ENCODE measurements around the gene TAMALIN. TPM values are rescaled to one million over a fixed set of nuclear protein-coding genes. Genes with fewer than 3 reads are reported as not detected.

TAMALIN gene
- total and polyA plus RNA-seq, 9 donors = 17.0 to 25.1 (median 19.0) TPM

GRCh38 chr12:52043386-52044212 is 36.9 kb downstream of the TAMALIN start:
- Histone ChIP-seq H3K4me1 (ENCODE audit: control insufficient read depth, insufficient read depth, low read length) (peaks cover 54% of the 10 kb centered on the region), H3K27ac (ENCODE audit: low read length) (peak overlapping the region; percentile 93), H3K27me3 (ENCODE audit: control insufficient read depth, insufficient read depth, low read length) (peaks cover 2% of the 10 kb centered on the region), H3K36me3 (ENCODE audit: control insufficient read depth, insufficient read depth, low read length) (no peaks in the 10 kb centered on the region), H3K4me3 (ENCODE audit: low read length) (peak overlapping the region; percentile 15), H3K9me3 (replicated peaks; ENCODE audit: control insufficient read depth, low read depth, low read length) (no peaks in the 10 kb centered on the region)
- 65% methylated on average over 11 of the region's 21 CpGs for WGBS (ENCODE audit: insufficient coverage)
- DNase-seq = peak; percentile 76

GRCh38 chr12:52044292-52044983 is 37.7 kb downstream of the TAMALIN start:
- no peaks in the 10 kb centered on the region for H3K9me3 ChIP-seq (replicated peaks; ENCODE audit: control insufficient read depth, low read depth, low read length)
- peaks cover under 1% of the 10 kb centered on the region for H3K27me3 ChIP-seq (ENCODE audit: control insufficient read depth, insufficient read depth, low read length)
- H3K4me3 ChIP-seq (ENCODE audit: low read length) = peak overlapping the region; percentile 15
- DNase-seq = peak; percentile 93
- H3K36me3 ChIP-seq (ENCODE audit: control insufficient read depth, insufficient read depth, low read length) = no peaks in the 10 kb centered on the region
- peak overlapping the region; percentile 93 for H3K27ac ChIP-seq (ENCODE audit: low read length)
- H3K4me1 ChIP-seq (ENCODE audit: control insufficient read depth, insufficient read depth, low read length) = peaks cover 50% of the 10 kb centered on the region
- 47% methylated on average over 14 of the region's 18 CpGs for WGBS (ENCODE audit: insufficient coverage)

- H3K27ac ChIP-seq (ENCODE audit: low read length) = peak overlapping the region; percentile 93
- H3K4me3 ChIP-seq (ENCODE audit: low read length) = no peak overlapping the region
- no peaks in the 10 kb centered on the region for H3K36me3 ChIP-seq (ENCODE audit: control insufficient read depth, insufficient read depth, low read length)
- peak; percentile 54 for DNase-seq
- no peaks in the 10 kb centered on the region for H3K9me3 ChIP-seq (replicated peaks; ENCODE audit: control insufficient read depth, low read depth, low read length)
- WGBS (ENCODE audit: insufficient coverage) = 44% methylated on average over 1 of the region's 4 CpGs
- H3K27me3 ChIP-seq (ENCODE audit: control insufficient read depth, insufficient read depth, low read length) = peaks cover 11% of the 10 kb centered on the region
- peaks cover 59% of the 10 kb centered on the region for H3K4me1 ChIP-seq (ENCODE audit: control insufficient read depth, insufficient read depth, low read length)
These were observed 39.1 kb downstream of the TAMALIN start for GRCh38 chr12:52045794-52046199.

GRCh38 chr12:52046859-52047258 is 40.1 kb downstream of the TAMALIN start:
- DNase-seq = no peak
- Histone ChIP-seq H3K36me3 (ENCODE audit: control insufficient read depth, insufficient read depth, low read length) (no peaks in the 10 kb centered on the region), H3K27ac (ENCODE audit: low read length) (no peak overlapping the region), H3K9me3 (replicated peaks; ENCODE audit: control insufficient read depth, low read depth, low read length) (no peaks in the 10 kb centered on the region), H3K4me1 (ENCODE audit: control insufficient read depth, insufficient read depth, low read length) (peaks cover 62% of the 10 kb centered on the region), H3K27me3 (ENCODE audit: control insufficient read depth, insufficient read depth, low read length) (peaks cover 11% of the 10 kb centered on the region), H3K4me3 (ENCODE audit: low read length) (no peak overlapping the region)
- 92% methylated on average over 2 of the region's 7 CpGs for whole genome bisulfite sequencing (ENCODE audit: insufficient coverage)

GRCh38 chr12:52049286-52049685 is 42.5 kb downstream of the TAMALIN start:
- Histone ChIP-seq H3K27me3 (ENCODE audit: control insufficient read depth, insufficient read depth, low read length) (peaks cover 11% of the 10 kb centered on the region), H3K36me3 (ENCODE audit: control insufficient read depth, insufficient read depth, low read length) (peaks cover 1% of the 10 kb centered on the region), H3K4me3 (ENCODE audit: low read length) (no peak overlapping the region), H3K9me3 (replicated peaks; ENCODE audit: control insufficient read depth, low read depth, low read length) (no peaks in the 10 kb centered on the region), H3K27ac (ENCODE audit: low read length) (no peak overlapping the region), H3K4me1 (ENCODE audit: control insufficient read depth, insufficient read depth, low read length) (peaks cover 48% of the 10 kb centered on the region)
- 82% methylated on average over 4 of the region's 4 CpGs for WGBS (ENCODE audit: insufficient coverage)
- no peak for DNase-seq

GRCh38 chr12:52049688-52050087 is 42.9 kb downstream of the TAMALIN start:
- Histone ChIP-seq H3K27me3 (ENCODE audit: control insufficient read depth, insufficient read depth, low read length) (peaks cover 11% of the 10 kb centered on the region), H3K36me3 (ENCODE audit: control insufficient read depth, insufficient read depth, low read length) (peaks cover 5% of the 10 kb centered on the region), H3K9me3 (replicated peaks; ENCODE audit: control insufficient read depth, low read depth, low read length) (no peaks in the 10 kb centered on the region), H3K27ac (ENCODE audit: low read length) (no peak overlapping the region), H3K4me3 (ENCODE audit: low read length) (no peak overlapping the region), H3K4me1 (ENCODE audit: control insufficient read depth, insufficient read depth, low read length) (peaks cover 44% of the 10 kb centered on the region)
- WGBS (ENCODE audit: insufficient coverage) = 80% methylated on average over 4 of the region's 5 CpGs
- peak; percentile 15 for DNase-seq

- Histone ChIP-seq H3K9me3 (replicated peaks; ENCODE audit: control insufficient read depth, low read depth, low read length) (no peaks in the 10 kb centered on the region), H3K27me3 (ENCODE audit: control insufficient read depth, insufficient read depth, low read length) (peaks cover 11% of the 10 kb centered on the region), H3K27ac (ENCODE audit: low read length) (peak overlapping the region; percentile 94), H3K4me1 (ENCODE audit: control insufficient read depth, insufficient read depth, low read length) (peaks cover 39% of the 10 kb centered on the region), H3K4me3 (ENCODE audit: low read length) (peak overlapping the region; percentile 62), H3K36me3 (ENCODE audit: control insufficient read depth, insufficient read depth, low read length) (peaks cover 11% of the 10 kb centered on the region)
- 22% methylated on average over 13 of the region's 16 CpGs for WGBS (ENCODE audit: insufficient coverage)
- DNase-seq = peak; percentile 67
These were observed 43.5 kb downstream of the TAMALIN start for GRCh38 chr12:52050116-52050757.

GRCh38 chr12:52050758-52051541 is 44.2 kb downstream of the TAMALIN start, which contains the start of gene NR4A1:
TSS of gene NR4A1 (plus strand) at chr12:52051442. CDS start at chr12:52054329, 2,887 bp downstream.
- peaks cover 16% of the 10 kb centered on the region for H3K36me3 ChIP-seq (ENCODE audit: control insufficient read depth, insufficient read depth, low read length)
- H3K4me3 ChIP-seq (ENCODE audit: low read length) = peak within 1 kb of the TSS; percentile 65
- H3K27me3 ChIP-seq (ENCODE audit: control insufficient read depth, insufficient read depth, low read length) = peaks cover 13% of the 10 kb centered on the region
- DNase-seq = peak; percentile 98
- peaks cover 32% of the 10 kb centered on the region for H3K4me1 ChIP-seq (ENCODE audit: control insufficient read depth, insufficient read depth, low read length)
- no peaks in the 10 kb centered on the region for H3K9me3 ChIP-seq (replicated peaks; ENCODE audit: control insufficient read depth, low read depth, low read length)
- H3K27ac ChIP-seq (ENCODE audit: low read length) = peak within 1 kb of the TSS; percentile 94
- WGBS (ENCODE audit: insufficient coverage) = under 1% methylated on average over 69 of the region's 77 CpGs

- WGBS (ENCODE audit: insufficient coverage) = 80% methylated on average over 1 of the region's 7 CpGs
- no peak overlapping the region for H3K27ac ChIP-seq (ENCODE audit: low read length)
- peaks cover 13% of the 10 kb centered on the region for H3K27me3 ChIP-seq (ENCODE audit: control insufficient read depth, insufficient read depth, low read length)
- no peaks in the 10 kb centered on the region for H3K9me3 ChIP-seq (replicated peaks; ENCODE audit: control insufficient read depth, low read depth, low read length)
- peak; percentile 53 for DNase-seq
- peaks cover 45% of the 10 kb centered on the region for H3K4me1 ChIP-seq (ENCODE audit: control insufficient read depth, insufficient read depth, low read length)
- H3K36me3 ChIP-seq (ENCODE audit: control insufficient read depth, insufficient read depth, low read length) = peaks cover 30% of the 10 kb centered on the region
- peak overlapping the region; percentile 65 for H3K4me3 ChIP-seq (ENCODE audit: low read length)
These were observed 45.9 kb downstream of the TAMALIN start for GRCh38 chr12:52052468-52053186.
